A549 (cell line): ENCODE data around the gene TEN1. TPM values are rescaled to one million over a fixed set of nuclear protein-coding genes. Genes with fewer than 3 reads are reported as not detected.

Source experiments
- ATAC-seq, 2 experiments: fragments of 200-7000 bp in 1 of 2; fragments of >200 bp in 1 of 2; cut with Nextera tagmentation in 1 of 2; cut with Tn5 transposase in 1 of 2; 3 replicates each; pipeline versions ENCODE4 v1.8.0 to v1.9.1; 2018 to 2020; ENCODE audit warnings: mild to moderate bottlenecking in 1 of 2, moderate library complexity in 1 of 2
- CTCF ChIA-PET: fragments of 300-600 bp; sonication (Branson Sonifier 250); formaldehyde crosslinking; extraction: SDS; loops from one replicate; lab custom pipeline; 2021; ENCODE audit warnings: antibody characterized with exemption, inconsistent platforms; lab: Yijun Ruan, JAX
- POLR2A ChIA-PET: fragments of 350-600 bp; formaldehyde crosslinking; extraction: SDS; loops from one replicate; lab custom pipeline; 2021; ENCODE audit warnings: antibody characterized with exemption, inconsistent platforms; lab: Yijun Ruan, JAX
- DNase-seq, 2 experiments: peaks; one replicate each; pipeline versions ENCODE4 v3.0.0 to v3.0.0-alpha.2; 2011 to 2016; ENCODE audit warnings: low read depth in 1 of 2, low spot score in 1 of 2
- FAIRE-seq: peaks from 2 replicates; lab custom pipeline; 2011; peaks lifted over from hg19 to GRCh38; lab: Jason Lieb, UNC
- H3K27ac ChIP-seq, 2 experiments: fragments of >200 bp; sonication (Bioruptor Twin); formaldehyde crosslinking; 3 replicates each; pipeline ENCODE4 v1.5.1; 2016 to 2017
- H3K4me1 ChIP-seq: fragments of >200 bp; sonication (Bioruptor Twin); formaldehyde crosslinking; 3 replicates; pipeline ENCODE4 v1.6.1; 2016
- H3K4me2 ChIP-seq: fragments of >200 bp; sonication (Bioruptor Twin); formaldehyde crosslinking; 3 replicates; pipeline ENCODE4 v1.6.1; 2016
- H3K4me3 ChIP-seq: fragments of >200 bp; sonication (Bioruptor Twin); formaldehyde crosslinking; 3 replicates; pipeline ENCODE4 v1.5.1; 2016
- H3K9me3 ChIP-seq: fragments of >200 bp; sonication (Bioruptor Twin); formaldehyde crosslinking; 3 replicates; pipeline ENCODE4 v1.6.1; 2016
- CBX2 ChIP-seq: fragments of 200-600 bp; sonication (generic); IDR thresholded peaks from 2 replicates; pipeline ENCODE4 v1.6.1; 2016; ENCODE audit warnings: low read depth, mild to moderate bottlenecking, borderline replicate concordance
- CBX8 ChIP-seq: fragments of 200-600 bp; sonication (generic); IDR thresholded peaks from 2 replicates; pipeline ENCODE4 v1.6.1; 2016
- CHD4 ChIP-seq: fragments of 200-600 bp; sonication (generic); IDR thresholded peaks from 2 replicates; pipeline ENCODE4 v1.6.1; 2016; ENCODE audit warnings: antibody characterized with exemption, mild to moderate bottlenecking, borderline replicate concordance
- EP300 ChIP-seq, 2 experiments: fragments of >200 bp; sonication (Bioruptor Twin); formaldehyde crosslinking; IDR thresholded peaks; 2 replicates in 1 of 2; 3 replicates in 1 of 2; pipeline ENCODE4 v1.6.1; 2016 to 2017
- FOSB ChIP-seq: fragments of 250-450 bp; sonication (Bioruptor Pico); IDR thresholded peaks from 2 replicates; pipeline ENCODE4 v1.5.0; 2020; ENCODE audit warnings: mild to moderate bottlenecking, moderate library complexity
- FOSL2 ChIP-seq, 2 experiments: fragments of 450-650 bp in 1 of 2; fragments of >200 bp in 1 of 2; sonication (Bioruptor Twin) in 1 of 2; formaldehyde crosslinking; IDR thresholded peaks; 2 replicates each; pipeline versions ENCODE4 v1.5.0 to v1.6.1; 2016 to 2020; ENCODE audit warnings: mild to moderate bottlenecking in 1 of 2, moderate library complexity in 1 of 2
- HEYL ChIP-seq: fragments of 250-450 bp; sonication (Bioruptor Pico); IDR thresholded peaks from 2 replicates; pipeline ENCODE4 v1.8.0; 2021; ENCODE audit warnings: mild to moderate bottlenecking, moderate library complexity
- HOXB13 ChIP-seq: fragments of 250-450 bp; sonication (Bioruptor Pico); IDR thresholded peaks from 2 replicates; pipeline ENCODE4 v1.5.0; 2020; ENCODE audit warnings: low read depth, mild to moderate bottlenecking, moderate library complexity
- HOXB5 ChIP-seq: fragments of 250-450 bp; sonication (Bioruptor Pico); IDR thresholded peaks from 2 replicates; pipeline ENCODE4 v1.5.0; 2020; ENCODE audit warnings: mild to moderate bottlenecking, moderate library complexity
- JUNB ChIP-seq: fragments of >200 bp; sonication (Bioruptor Twin); formaldehyde crosslinking; IDR thresholded peaks from 2 replicates; pipeline ENCODE4 v1.6.1; 2016
- NFE2L2 ChIP-seq: fragments of 150-350 bp; conservative IDR thresholded peaks from 2 replicates; pipeline ENCODE4 v1.6.1; 2014; ENCODE audit warnings: low read length
- NPAS2 ChIP-seq: fragments of 250-450 bp; sonication (Bioruptor Pico); IDR thresholded peaks from 2 replicates; pipeline ENCODE4 v1.8.0; 2022; ENCODE audit warnings: mild to moderate bottlenecking, moderate library complexity, borderline replicate concordance
- NR3C1 ChIP-seq: fragments of >200 bp; sonication (Bioruptor Twin); formaldehyde crosslinking; IDR thresholded peaks from 3 replicates; pipeline ENCODE4 v1.6.1; 2017
- POLR2A ChIP-seq: IDR thresholded peaks from 2 replicates; pipeline ENCODE4 v1.6.1; 2012; ENCODE audit warnings: mild to moderate bottlenecking, low read length
- RCOR1 ChIP-seq: fragments of 150-350 bp; IDR thresholded peaks from 2 replicates; pipeline ENCODE4 v1.6.1; 2014; ENCODE audit warnings: antibody characterized with exemption, low read length, low read depth
- RFX5 ChIP-seq: fragments of 450-650 bp; IDR thresholded peaks from 2 replicates; pipeline ENCODE4 v1.7.1; 2014; ENCODE audit warnings: antibody characterized with exemption, mild to moderate bottlenecking, moderate library complexity
- ZFP36 ChIP-seq: fragments of 450-650 bp; IDR thresholded peaks from 2 replicates; pipeline ENCODE4 v1.6.1; 2014; ENCODE audit warnings: borderline replicate concordance; ENCODE audit not compliant: partially characterized antibody
- WGBS: methylation state at CpG from one replicate; pipeline ENCODE4 v1.1.6; 2017; ENCODE audit errors: missing lambda C conversion rate; 5-methylcytosine and 5-hydroxymethylcytosine counted together
- polyA plus RNA-seq, 4 experiments: library from polyadenylated mRNA; depleted of rRNA in 3 of 4; stranded (reverse); fragments of >200 nt; fragmentation: RNase III in 1 of 4; extraction: RNeasy Plus Mini Kit Qiagen cat#74134 plus additional on column Dnase treatment in 1 of 4; gene quantifications; 2 replicates in 3 of 4; 3 replicates in 1 of 4; pipeline ENCODE4 v1.2.3, GENCODE V29; 2011 to 2017
- TF ChIP-seq, protein P1 (sequence below): fragments of >200 bp; sonication (Bioruptor Twin); formaldehyde crosslinking; IDR thresholded peaks from 3 replicates; pipeline ENCODE4 v1.6.1; 2016
- TF ChIP-seq, protein P2 (sequence below): fragments of 250-450 bp; sonication (Bioruptor Pico); IDR thresholded peaks from 2 replicates; pipeline ENCODE4 v1.5.0; 2020; ENCODE audit warnings: low read depth, mild to moderate bottlenecking, moderate library complexity
- TF ChIP-seq, protein P3 (sequence below): fragments of 200-600 bp; sonication (generic); IDR thresholded peaks from 2 replicates; pipeline ENCODE4 v1.6.1; 2016; ENCODE audit warnings: antibody characterized with exemption, mild to moderate bottlenecking, moderate library complexity
- TF ChIP-seq, protein P4 (sequence below): fragments of >200 bp; sonication (Bioruptor Twin); formaldehyde crosslinking; IDR thresholded peaks from 3 replicates; pipeline ENCODE4 v1.5.1; 2016

TEN1 gene
- polyA plus RNA-seq, 2 of the 4 experiments (the other 2 are of a cell fraction): 11.8 to 15.7 TPM

DNA sequence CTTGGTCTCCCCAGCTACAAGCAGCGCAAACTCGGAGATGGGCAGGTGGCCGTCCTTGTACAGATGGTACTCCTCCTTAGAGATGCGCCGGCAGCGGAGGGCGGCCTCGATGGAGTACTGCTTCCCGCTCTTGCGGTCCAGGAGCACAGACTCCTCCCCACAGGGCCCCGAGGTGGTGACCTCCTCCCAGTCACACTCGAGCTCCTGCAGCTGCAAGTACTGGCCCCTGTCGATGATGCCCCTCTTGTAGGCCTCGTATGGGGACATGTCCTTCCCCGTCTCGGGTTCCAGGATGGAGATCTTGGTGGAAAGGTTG is 28.8 kb downstream of the TEN1 start:
- Histone ChIP-seq H3K4me3 (no peak overlapping the region), H3K4me2 (no peak overlapping the region), H3K27ac (no peak overlapping the region), H3K9me3 (no peaks in the 10 kb centered on the region), H3K4me1 (no peaks in the 10 kb centered on the region)
- FAIRE-seq (no peak), DNase-seq (no peak), ATAC-seq (no peak)
- ChIA-PET CTCF (interaction anchor here (0.8 to 24.2 kb wide), 14 partner anchors 7 to 390 kb away, joined by 3 to 408 read pairs (median 4); partner anchors contain the start of genes CDK3, EVPL, MRPL38 and SPHK1), POLR2A (no interaction called here)
- 89% methylated on average over 13 of the region's 16 CpGs for WGBS
- TF ChIP-seq CBX2: no peak
- TF ChIP-seq FOSB (CRISPR knock-in tag): no peak
- TF ChIP-seq CHD4: no peak
- no peak for TF ChIP-seq NR3C1
- no peak for TF ChIP-seq POLR2A
- TF ChIP-seq JUNB: no peak
- no peak for TF ChIP-seq HOXB5
- TF ChIP-seq, protein P1, sequence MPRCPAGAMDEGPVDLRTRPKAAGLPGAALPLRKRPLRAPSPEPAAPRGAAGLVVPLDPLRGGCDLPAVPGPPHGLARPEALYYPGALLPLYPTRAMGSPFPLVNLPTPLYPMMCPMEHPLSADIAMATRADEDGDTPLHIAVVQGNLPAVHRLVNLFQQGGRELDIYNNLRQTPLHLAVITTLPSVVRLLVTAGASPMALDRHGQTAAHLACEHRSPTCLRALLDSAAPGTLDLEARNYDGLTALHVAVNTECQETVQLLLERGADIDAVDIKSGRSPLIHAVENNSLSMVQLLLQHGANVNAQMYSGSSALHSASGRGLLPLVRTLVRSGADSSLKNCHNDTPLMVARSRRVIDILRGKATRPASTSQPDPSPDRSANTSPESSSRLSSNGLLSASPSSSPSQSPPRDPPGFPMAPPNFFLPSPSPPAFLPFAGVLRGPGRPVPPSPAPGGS: no peak
- no peak for TF ChIP-seq EP300 (IDR thresholded peaks at IDR 0.05)
- TF ChIP-seq RFX5: no peak
- no peak for TF ChIP-seq HEYL (CRISPR knock-in tag)
- TF ChIP-seq, protein P2, sequence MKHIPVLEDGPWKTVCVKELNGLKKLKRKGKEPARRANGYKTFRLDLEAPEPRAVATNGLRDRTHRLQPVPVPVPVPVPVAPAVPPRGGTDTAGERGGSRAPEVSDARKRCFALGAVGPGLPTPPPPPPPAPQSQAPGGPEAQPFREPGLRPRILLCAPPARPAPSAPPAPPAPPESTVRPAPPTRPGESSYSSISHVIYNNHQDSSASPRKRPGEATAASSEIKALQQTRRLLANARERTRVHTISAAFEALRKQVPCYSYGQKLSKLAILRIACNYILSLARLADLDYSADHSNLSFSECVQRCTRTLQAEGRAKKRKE (CRISPR knock-in tag): no peak
- no peak for TF ChIP-seq CBX8
- TF ChIP-seq NPAS2 (CRISPR knock-in tag): no peak
- TF ChIP-seq, protein P3, sequence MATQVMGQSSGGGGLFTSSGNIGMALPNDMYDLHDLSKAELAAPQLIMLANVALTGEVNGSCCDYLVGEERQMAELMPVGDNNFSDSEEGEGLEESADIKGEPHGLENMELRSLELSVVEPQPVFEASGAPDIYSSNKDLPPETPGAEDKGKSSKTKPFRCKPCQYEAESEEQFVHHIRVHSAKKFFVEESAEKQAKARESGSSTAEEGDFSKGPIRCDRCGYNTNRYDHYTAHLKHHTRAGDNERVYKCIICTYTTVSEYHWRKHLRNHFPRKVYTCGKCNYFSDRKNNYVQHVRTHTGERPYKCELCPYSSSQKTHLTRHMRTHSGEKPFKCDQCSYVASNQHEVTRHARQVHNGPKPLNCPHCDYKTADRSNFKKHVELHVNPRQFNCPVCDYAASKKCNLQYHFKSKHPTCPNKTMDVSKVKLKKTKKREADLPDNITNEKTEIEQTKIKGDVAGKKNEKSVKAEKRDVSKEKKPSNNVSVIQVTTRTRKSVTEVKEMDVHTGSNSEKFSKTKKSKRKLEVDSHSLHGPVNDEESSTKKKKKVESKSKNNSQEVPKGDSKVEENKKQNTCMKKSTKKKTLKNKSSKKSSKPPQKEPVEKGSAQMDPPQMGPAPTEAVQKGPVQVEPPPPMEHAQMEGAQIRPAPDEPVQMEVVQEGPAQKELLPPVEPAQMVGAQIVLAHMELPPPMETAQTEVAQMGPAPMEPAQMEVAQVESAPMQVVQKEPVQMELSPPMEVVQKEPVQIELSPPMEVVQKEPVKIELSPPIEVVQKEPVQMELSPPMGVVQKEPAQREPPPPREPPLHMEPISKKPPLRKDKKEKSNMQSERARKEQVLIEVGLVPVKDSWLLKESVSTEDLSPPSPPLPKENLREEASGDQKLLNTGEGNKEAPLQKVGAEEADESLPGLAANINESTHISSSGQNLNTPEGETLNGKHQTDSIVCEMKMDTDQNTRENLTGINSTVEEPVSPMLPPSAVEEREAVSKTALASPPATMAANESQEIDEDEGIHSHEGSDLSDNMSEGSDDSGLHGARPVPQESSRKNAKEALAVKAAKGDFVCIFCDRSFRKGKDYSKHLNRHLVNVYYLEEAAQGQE: no peak

DNA sequence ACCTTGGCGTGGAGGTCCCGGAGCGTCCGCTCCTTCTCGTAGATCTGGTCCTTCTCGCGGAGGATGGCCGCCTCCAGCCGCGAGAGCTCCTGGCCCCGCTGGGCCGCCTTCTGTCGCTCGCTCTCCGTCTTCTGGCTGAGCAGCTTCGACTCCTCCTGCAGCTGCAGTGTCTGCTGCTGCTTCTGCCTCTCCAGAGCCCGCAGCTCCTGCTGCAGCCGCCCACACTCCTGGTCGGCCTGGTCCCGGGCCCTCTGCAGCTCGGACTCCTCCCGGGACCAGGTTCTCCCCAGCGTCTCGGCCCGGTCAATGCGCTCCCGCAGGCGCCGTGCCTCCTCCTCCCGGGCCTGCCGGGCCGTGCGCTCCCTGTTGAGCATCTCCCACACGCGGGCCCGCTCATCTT is 29.2 kb downstream of the TEN1 start:
- TF ChIP-seq NFE2L2: no peak
- TF ChIP-seq, protein P4, sequence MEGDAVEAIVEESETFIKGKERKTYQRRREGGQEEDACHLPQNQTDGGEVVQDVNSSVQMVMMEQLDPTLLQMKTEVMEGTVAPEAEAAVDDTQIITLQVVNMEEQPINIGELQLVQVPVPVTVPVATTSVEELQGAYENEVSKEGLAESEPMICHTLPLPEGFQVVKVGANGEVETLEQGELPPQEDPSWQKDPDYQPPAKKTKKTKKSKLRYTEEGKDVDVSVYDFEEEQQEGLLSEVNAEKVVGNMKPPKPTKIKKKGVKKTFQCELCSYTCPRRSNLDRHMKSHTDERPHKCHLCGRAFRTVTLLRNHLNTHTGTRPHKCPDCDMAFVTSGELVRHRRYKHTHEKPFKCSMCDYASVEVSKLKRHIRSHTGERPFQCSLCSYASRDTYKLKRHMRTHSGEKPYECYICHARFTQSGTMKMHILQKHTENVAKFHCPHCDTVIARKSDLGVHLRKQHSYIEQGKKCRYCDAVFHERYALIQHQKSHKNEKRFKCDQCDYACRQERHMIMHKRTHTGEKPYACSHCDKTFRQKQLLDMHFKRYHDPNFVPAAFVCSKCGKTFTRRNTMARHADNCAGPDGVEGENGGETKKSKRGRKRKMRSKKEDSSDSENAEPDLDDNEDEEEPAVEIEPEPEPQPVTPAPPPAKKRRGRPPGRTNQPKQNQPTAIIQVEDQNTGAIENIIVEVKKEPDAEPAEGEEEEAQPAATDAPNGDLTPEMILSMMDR: no peak
- TF ChIP-seq EP300 (IDR thresholded peaks at IDR 0.05): no peak
- no peak for TF ChIP-seq CBX8
- TF ChIP-seq FOSL2 (IDR thresholded peaks at IDR 0.05): no peak
- no peak for TF ChIP-seq FOSL2 (CRISPR knock-in tag; IDR thresholded peaks at IDR 0.05)
- no peak for TF ChIP-seq RCOR1
- TF ChIP-seq JUNB: no peak
- TF ChIP-seq HOXB13 (CRISPR knock-in tag): no peak
- TF ChIP-seq ZFP36: no peak
- 96% methylated on average over 36 of the region's 36 CpGs for WGBS
- Histone ChIP-seq H3K4me3 (no peak overlapping the region), H3K4me2 (no peak overlapping the region), H3K27ac (no peak overlapping the region), H3K9me3 (no peaks in the 10 kb centered on the region), H3K4me1 (no peaks in the 10 kb centered on the region)
- DNase-seq: no peak
- ATAC-seq: no peak
- no peak for FAIRE-seq
- CTCF ChIA-PET: interaction anchor here (0.8 to 24.2 kb wide), 15 partner anchors 6 to 389 kb away, joined by 3 to 408 read pairs (median 5); partner anchors contain the start of genes CDK3, EVPL, MRPL38 and SPHK1
- POLR2A ChIA-PET: no interaction called here
